H9 (cell line): ENCODE data around the gene LMTK2. TPM values are rescaled to one million over a fixed set of nuclear protein-coding genes. Genes with fewer than 3 reads are reported as not detected.

Experiments
- DNase-seq: peaks from one replicate; pipeline ENCODE4 v3.0.0-alpha.2; 2017
- H2AFZ ChIP-seq: one replicate; pipeline ENCODE4 v1.6.1; 2013; ENCODE audit warnings: mild to moderate bottlenecking, low read length, control low read depth, moderate library complexity
- H2AK5ac ChIP-seq: 2 replicates; pipeline ENCODE4 v1.6.1; 2013; ENCODE audit warnings: low read length, control low read depth, mixed read lengths; ENCODE audit not compliant: insufficient read length
- H2BK120ac ChIP-seq: one replicate; pipeline ENCODE4 v1.6.1; 2013; ENCODE audit warnings: low read depth, mild to moderate bottlenecking, low read length, control low read depth, inconsistent platforms; ENCODE audit not compliant: poor library complexity, severe bottlenecking
- H2BK12ac ChIP-seq: 2 replicates; pipeline ENCODE4 v1.6.1; 2013; ENCODE audit warnings: low read length, control low read depth, mixed read lengths, low read depth; ENCODE audit not compliant: insufficient read length
- H2BK15ac ChIP-seq: 2 replicates; pipeline ENCODE4 v1.6.1; 2013; ENCODE audit warnings: low read depth, low read length, control low read depth
- H2BK20ac ChIP-seq: one replicate; pipeline ENCODE4 v1.6.1; 2013; ENCODE audit warnings: low read depth, mild to moderate bottlenecking, low read length, control low read depth, inconsistent platforms; ENCODE audit not compliant: poor library complexity, severe bottlenecking
- H2BK5ac ChIP-seq: 2 replicates; pipeline ENCODE4 v1.6.1; 2013; ENCODE audit warnings: low read length, control low read depth, mixed read lengths; ENCODE audit not compliant: insufficient read length
- H3K14ac ChIP-seq: 2 replicates; pipeline ENCODE4 v1.6.1; 2013; ENCODE audit warnings: low read length, control low read depth; ENCODE audit not compliant: insufficient read depth
- H3K18ac ChIP-seq: 2 replicates; pipeline ENCODE4 v1.6.1; 2013; ENCODE audit warnings: low read depth, mild to moderate bottlenecking, mixed read lengths, low read length, control low read depth; ENCODE audit not compliant: insufficient read length
- H3K23ac ChIP-seq: 2 replicates; pipeline ENCODE4 v1.6.1; 2013; ENCODE audit warnings: low read length, control low read depth, mixed read lengths, low read depth; ENCODE audit not compliant: insufficient read length
- H3K23me2 ChIP-seq: 2 replicates; pipeline ENCODE4 v1.6.1; 2013; ENCODE audit warnings: low read depth, mild to moderate bottlenecking, mixed read lengths, low read length, control low read depth; ENCODE audit not compliant: insufficient read length, poor library complexity, severe bottlenecking
- H3K27ac ChIP-seq: 2 replicates; pipeline ENCODE4 v1.5.1; 2013; ENCODE audit warnings: low read length, control low read depth, mixed read lengths, low read depth; ENCODE audit not compliant: insufficient read length
- H3K27me3 ChIP-seq: 2 replicates; pipeline ENCODE4 v1.6.1; 2013; ENCODE audit warnings: low read length, control low read depth, inconsistent platforms; ENCODE audit not compliant: insufficient read depth
- H3K4ac ChIP-seq: 2 replicates; pipeline ENCODE4 v1.6.1; 2013; ENCODE audit warnings: low read depth, mild to moderate bottlenecking, control low read depth, inconsistent platforms, low read length, moderate library complexity
- H3K4me1 ChIP-seq: 2 replicates; pipeline ENCODE4 v1.6.1; 2013; ENCODE audit warnings: low read length, control low read depth, inconsistent platforms; ENCODE audit not compliant: insufficient read depth
- H3K4me2 ChIP-seq: 2 replicates; pipeline ENCODE4 v1.6.1; 2013; ENCODE audit warnings: low read length, control low read depth, mixed read lengths; ENCODE audit not compliant: insufficient read length, insufficient read depth
- H3K56ac ChIP-seq: 2 replicates; pipeline ENCODE4 v1.6.1; 2013; ENCODE audit warnings: low read depth, mild to moderate bottlenecking, mixed read lengths, low read length, control low read depth; ENCODE audit not compliant: insufficient read length
- H3K79me1 ChIP-seq: 2 replicates; pipeline ENCODE4 v1.6.1; 2013; ENCODE audit warnings: low read depth, mild to moderate bottlenecking, moderate library complexity, low read length, control low read depth, inconsistent platforms; ENCODE audit not compliant: insufficient read depth, poor library complexity, severe bottlenecking
- H3K79me2 ChIP-seq: 2 replicates; pipeline ENCODE4 v1.6.1; 2013; ENCODE audit warnings: low read length, control low read depth, inconsistent platforms; ENCODE audit not compliant: insufficient read depth
- H3K9ac ChIP-seq: 2 replicates; pipeline ENCODE4 v1.6.1; 2013; ENCODE audit warnings: low read length, control low read depth, mixed read lengths; ENCODE audit not compliant: insufficient read length; ENCODE audit errors: extremely low read depth
- H3K9me3 ChIP-seq: one replicate; pipeline ENCODE4 v1.6.1; 2013; ENCODE audit warnings: low read depth, low read length, inconsistent platforms; ENCODE audit not compliant: control insufficient read depth
- H3T11ph ChIP-seq: one replicate; pipeline ENCODE4 v1.6.1; 2013; ENCODE audit warnings: mild to moderate bottlenecking, low read length, control low read depth, inconsistent platforms
- H4K20me1 ChIP-seq: one replicate; pipeline ENCODE4 v1.6.1; 2013; ENCODE audit not compliant: control insufficient read depth, insufficient read length, insufficient read depth
- H4K5ac ChIP-seq: 2 replicates; pipeline ENCODE4 v1.6.1; 2013; ENCODE audit warnings: low read depth, mild to moderate bottlenecking, mixed read lengths, low read length, control low read depth; ENCODE audit not compliant: insufficient read length
- H4K8ac ChIP-seq: replicated peaks from 2 replicates; pipeline ENCODE4 v1.6.1; 2013; ENCODE audit warnings: low read length, control low read depth, mixed read lengths, low read depth; ENCODE audit not compliant: insufficient read length
- H4K91ac ChIP-seq: 2 replicates; pipeline ENCODE4 v1.6.1; 2013; ENCODE audit warnings: low read depth, mild to moderate bottlenecking, moderate library complexity, mixed read lengths, low read length, control low read depth; ENCODE audit not compliant: insufficient read length
- H3K27ac Mint-ChIP-seq, 3 experiments: 2 replicates in 2 of 3; 3 replicates in 1 of 3; pipeline ENCODE4 v1.8.0; 2020 to 2021; ENCODE audit warnings: mixed read lengths in 3 of 3, mild to moderate bottlenecking in 1 of 3, moderate library complexity in 1 of 3
- H3K27me3 Mint-ChIP-seq: 2 replicates; pipeline ENCODE4 v1.8.0; 2021; ENCODE audit warnings: low read depth, mild to moderate bottlenecking, moderate library complexity, mixed read lengths
- H3K36me3 Mint-ChIP-seq, 3 experiments: 2 replicates in 2 of 3; 3 replicates in 1 of 3; pipeline ENCODE4 v1.8.0; 2020 to 2021; ENCODE audit warnings: low read depth in 3 of 3, mixed read lengths in 3 of 3; ENCODE audit not compliant: insufficient read depth in 1 of 3
- H3K4me1 Mint-ChIP-seq, 2 experiments: 2 replicates each; pipeline ENCODE4 v1.8.0; 2020; ENCODE audit warnings: mixed read lengths in 2 of 2
- H3K4me3 Mint-ChIP-seq, 2 experiments: 2 replicates in 1 of 2; 3 replicates in 1 of 2; pipeline ENCODE4 v1.8.0; 2020 to 2021; ENCODE audit warnings: mild to moderate bottlenecking in 2 of 2, mixed read lengths in 2 of 2, moderate library complexity in 1 of 2
- H3K9me3 Mint-ChIP-seq, 2 experiments: 2 replicates in 1 of 2; 3 replicates in 1 of 2; pipeline ENCODE4 v1.8.0; 2020; ENCODE audit warnings: mild to moderate bottlenecking in 2 of 2, mixed read lengths in 2 of 2, moderate library complexity in 1 of 2
- CTCF ChIP-seq: fragments of 200-600 bp; sonication (generic); conservative IDR thresholded peaks from 3 replicates; pipeline ENCODE4 v1.8.0; 2021; ENCODE audit warnings: antibody characterized with exemption, mild to moderate bottlenecking
- WGBS: extraction: QIAGEN DNeasy Blood & Tissue Kit; methylation state at CpG from one replicate; pipeline ENCODE4 v1.1.7; 2013; ENCODE audit warnings: missing lambda C conversion rate, low lambda C conversion rate, mixed read lengths; ENCODE audit not compliant: insufficient read length; ENCODE audit errors: extremely low coverage; 5-methylcytosine and 5-hydroxymethylcytosine counted together
- total RNA-seq: library from RNA; stranded (reverse); gene quantifications from 2 replicates; pipeline ENCODE4 v1.2.1, GENCODE V29; 2021

The LMTK2 gene
- total RNA-seq, 1 experiment from 2014 or later: 24.9 TPM

GRCh38 chr7:98142658-98143057, 36.0 kb downstream of the LMTK2 start:
- Histone ChIP-seq H3K79me2 (0 out of 2 replicates have a peak, but pooled peaks cover 2% of the 10 kb centered on the region), H2BK12ac (no peak overlapping the region), H3K56ac (no peak overlapping the region), H3K9me3 (no peaks in the 10 kb centered on the region), H3K4me2 (no peak overlapping the region), H3K4ac (no peak overlapping the region), H2BK120ac (no peak overlapping the region), H3K14ac (no peak overlapping the region), H4K5ac (no peak overlapping the region), H3K23ac (no peak overlapping the region), H3K27ac (no peak overlapping the region), H3K18ac (no peak overlapping the region), H2AFZ (no peak overlapping the region), H4K91ac (no peak overlapping the region), H4K8ac (no peak overlapping the region), H2AK5ac (no peak overlapping the region), H3K27me3 (no peaks in the 10 kb centered on the region), H3K9ac (no peak overlapping the region), H2BK20ac (no peak overlapping the region), H3K23me2 (no peaks in the 10 kb centered on the region), H2BK15ac (no peak overlapping the region), H3T11ph (no peak overlapping the region), H4K20me1 (no peaks in the 10 kb centered on the region), H3K4me1 (no peaks in the 10 kb centered on the region), H3K79me1 (no peaks in the 10 kb centered on the region), H2BK5ac (no peak overlapping the region)
- no peak for DNase-seq
- no CpG with 5 or more reads among the region's 2 CpGs for WGBS
- no peak overlapping the region for H3K4me3 Mint-ChIP-seq
- H3K27me3 Mint-ChIP-seq: no peaks in the 10 kb centered on the region
- peaks cover 5 to 7% of the 10 kb centered on the region in 2 experiments; a peak in 4 of 5 replicates for H3K9me3 Mint-ChIP-seq
- H3K36me3 Mint-ChIP-seq: peaks cover 35 to 73% (median 69%) of the 10 kb centered on the region in 3 experiments
- H3K4me1 Mint-ChIP-seq: peaks cover 3% of the 10 kb centered on the region in 2 experiments
- peak overlapping the region in 1 of 3 experiments; percentile 52; a peak in 1 of 7 replicates for H3K27ac Mint-ChIP-seq
- TF ChIP-seq CTCF: no peak
